COLO668 (cell line): ENCODE data around the gene TTC23L.
"Not testable (repeated sequence)": the region's sequence is repeated elsewhere in the genome, so short reads cannot be mapped to it uniquely, and the experiment has no call there.

Experiments
- DNase-seq: peaks from one replicate; lab custom pipeline; 2025; ENCODE audit not compliant: unreplicated experiment; lab: John Stamatoyannopoulos, UW

TTC23L gene

GRCh38 chr5:34916518-34916917 lies 77.6 kb downstream of the TTC23L start:
- DNase-seq: no peak

- peak; percentile 69 for DNase-seq
Measured at GRCh38 chr5:34918025-34918424, 79.1 kb downstream of the TTC23L start.

GRCh38 chr5:34919077-34919476 lies 80.1 kb downstream of the TTC23L start:
- no peak for DNase-seq

GRCh38 chr5:34923256-34923655 lies 84.3 kb downstream of the TTC23L start:
- DNase-seq: not testable (repeated sequence)

- no peak for DNase-seq
Measured at GRCh38 chr5:34923694-34924461, 84.9 kb downstream of the TTC23L start.

- DNase-seq: no peak
Measured at GRCh38 chr5:34924462-34924765, 85.5 kb downstream of the TTC23L start.

GRCh38 chr5:34926318-34926888 lies 87.4 kb downstream of the TTC23L start:
- no peak for DNase-seq

- no peak for DNase-seq
Measured at GRCh38 chr5:34927785-34928184, 88.8 kb downstream of the TTC23L start.

- DNase-seq: no peak
Measured at GRCh38 chr5:34928267-34928666, 89.3 kb downstream of the TTC23L start.

GRCh38 chr5:34929134-34929719 lies 90.3 kb downstream of the TTC23L start, which contains the start of gene DNAJC21:
DNAJC21 (plus strand) TSS chr5:34929559; CDS start chr5:34929820, 261 bp downstream.
- peak; percentile 99 for DNase-seq

- DNase-seq: peak; percentile 90
Measured at GRCh38 chr5:34929720-34930461, 90.9 kb downstream of the TTC23L start.

GRCh38 chr5:34930462-34930844 lies 91.5 kb downstream of the TTC23L start:
- no peak for DNase-seq

- DNase-seq: no peak
Measured at GRCh38 chr5:34930870-34931269, 91.9 kb downstream of the TTC23L start.

GRCh38 chr5:34932947-34933346 lies 94.0 kb downstream of the TTC23L start:
- no peak for DNase-seq

GRCh38 chr5:34941936-34942335 lies 103.0 kb downstream of the TTC23L start:
- DNase-seq: no peak

- no peak for DNase-seq
Measured at GRCh38 chr5:34944044-34944443, 105.1 kb downstream of the TTC23L start.

- no peak for DNase-seq
Measured at GRCh38 chr5:34944460-34945047, 105.6 kb downstream of the TTC23L start.
